HepG2 (cell line): Measurements from ENCODE around the gene MTNR1A. TPM values are rescaled to one million over a fixed set of nuclear protein-coding genes. Genes with fewer than 3 reads are reported as not detected.

Experiments
- ATF6 ChIP-seq: sonication (generic); formaldehyde crosslinking; conservative IDR thresholded peaks from 2 replicates; pipeline ENCODE4 v1.4.0; 2020; ENCODE audit warnings: missing genetic modification reagents
- DBP ChIP-seq: sonication (generic); formaldehyde crosslinking; IDR thresholded peaks from 2 replicates; pipeline ENCODE4 v1.4.0; 2020; ENCODE audit warnings: missing genetic modification reagents; ENCODE audit errors: not compliant biosample characterization
- HNRNPL ChIP-seq: fragments of 200-400 bp; formaldehyde crosslinking; IDR thresholded peaks from 2 replicates; pipeline ENCODE4 v1.6.1; 2017; ENCODE audit warnings: mild to moderate bottlenecking, low read depth, low read length
- JUN ChIP-seq: sonication (generic); formaldehyde crosslinking; IDR thresholded peaks from 2 replicates; pipeline ENCODE4 v1.4.0; 2020; ENCODE audit warnings: mild to moderate bottlenecking, missing genetic modification reagents
- KDM6A ChIP-seq: IDR thresholded peaks from 2 replicates; pipeline ENCODE4 v1.6.1; 2016; ENCODE audit warnings: low read depth
- KIAA2018 ChIP-seq: sonication (generic); formaldehyde crosslinking; IDR thresholded peaks from 2 replicates; pipeline ENCODE4 v1.5.0; 2020; ENCODE audit warnings: mild to moderate bottlenecking, missing genetic modification reagents, borderline replicate concordance
- NFKB2 ChIP-seq: sonication (generic); formaldehyde crosslinking; IDR thresholded peaks from 2 replicates; pipeline ENCODE4 v1.4.0; 2020; ENCODE audit warnings: missing genetic modification reagents, borderline replicate concordance
- NR3C1 ChIP-seq: sonication (generic); formaldehyde crosslinking; IDR thresholded peaks from 2 replicates; pipeline ENCODE4 v1.4.0; 2020; ENCODE audit warnings: missing genetic modification reagents
- RFXAP ChIP-seq: sonication (generic); formaldehyde crosslinking; IDR thresholded peaks from 2 replicates; pipeline ENCODE4 v1.4.0; 2020; ENCODE audit warnings: missing genetic modification reagents, borderline replicate concordance
- SMAD9 ChIP-seq: sonication (generic); formaldehyde crosslinking; IDR thresholded peaks from 2 replicates; pipeline ENCODE4 v1.5.1; 2020; ENCODE audit warnings: mild to moderate bottlenecking, missing genetic modification reagents
- ZBTB46 ChIP-seq: sonication (generic); formaldehyde crosslinking; IDR thresholded peaks from 2 replicates; pipeline ENCODE4 v1.4.0; 2020; ENCODE audit warnings: mild to moderate bottlenecking, missing genetic modification reagents, borderline replicate concordance
- ZKSCAN5 ChIP-seq: sonication (generic); formaldehyde crosslinking; IDR thresholded peaks from 2 replicates; pipeline ENCODE4 v1.5.1; 2020; ENCODE audit warnings: mild to moderate bottlenecking, missing genetic modification reagents
- ZNF33A ChIP-seq: sonication (generic); formaldehyde crosslinking; IDR thresholded peaks from 2 replicates; pipeline ENCODE4 v1.5.1; 2020; ENCODE audit warnings: missing genetic modification reagents, mild to moderate bottlenecking, moderate library complexity, borderline replicate concordance
- ZNF7 ChIP-seq: IDR thresholded peaks from 2 replicates; pipeline ENCODE4 v1.6.1; 2016; ENCODE audit warnings: missing biosample characterization, missing genetic modification reagents
- ZNF766 ChIP-seq: sonication (generic); formaldehyde crosslinking; IDR thresholded peaks from 2 replicates; pipeline ENCODE4 v1.5.0; 2020; ENCODE audit warnings: missing genetic modification reagents, borderline replicate concordance
- ZNF839 ChIP-seq: sonication (generic); formaldehyde crosslinking; IDR thresholded peaks from 2 replicates; pipeline ENCODE4 v1.4.0; 2020; ENCODE audit warnings: missing genetic modification reagents, mild to moderate bottlenecking, borderline replicate concordance
- ZSCAN12 ChIP-seq: sonication (generic); formaldehyde crosslinking; IDR thresholded peaks from 2 replicates; pipeline ENCODE4 v1.9.0; 2021; ENCODE audit warnings: mild to moderate bottlenecking, missing genetic modification reagents
- polyA plus RNA-seq, 8 experiments: library from polyadenylated mRNA; depleted of rRNA in 3 of 8; stranded (reverse) in 7 of 8; unstranded in 1 of 8; fragments of >200 nt; fragmentation: Illumina TruSeq in 4 of 8; extraction: Trizol in 4 of 8; gene quantifications; 2 replicates each; pipeline versions ENCODE4 v1.2.1 to v1.2.3, GENCODE V29; 2011 to 2016; ENCODE audit warnings: low read depth in 4 of 8, missing spikeins in 1 of 8, mixed read lengths in 1 of 8; ENCODE audit not compliant: insufficient read depth in 1 of 8
- total RNA-seq, 5 experiments: library from RNA; depleted of rRNA; stranded (reverse); fragments of >200 nt; fragmentation: Illumina TruSeq; extraction: Trizol; gene quantifications; 2 replicates each; pipeline ENCODE4 v1.2.3, GENCODE V29; 2016; ENCODE audit warnings: low read depth in 1 of 5

Gene MTNR1A
- total and polyA plus RNA-seq, 2 of the 13 experiments (the other 11 are each of a cell fraction or from before 2014, with no cell fraction given) = not detected

GRCh38 chr4:186534056-186534455, 21.3 kb downstream of the MTNR1A start (continued):
- no peak for TF ChIP-seq KIAA2018
- TF ChIP-seq JUN = no peak
- no peak for TF ChIP-seq HNRNPL
- TF ChIP-seq SMAD9 = no peak
- TF ChIP-seq ZKSCAN5 (CRISPR knock-in tag) = no peak
- TF ChIP-seq ATF6 (CRISPR knock-in tag) = no peak
- TF ChIP-seq NFKB2 (CRISPR knock-in tag) = no peak
- no peak for TF ChIP-seq ZSCAN12 (CRISPR knock-in tag)
- TF ChIP-seq DBP (CRISPR knock-in tag) = no peak
- TF ChIP-seq ZNF33A (CRISPR knock-in tag) = no peak
- TF ChIP-seq ZNF7 (CRISPR knock-in tag) = no peak
- TF ChIP-seq KDM6A (CRISPR knock-in tag) = no peak
- no peak for TF ChIP-seq RFXAP (CRISPR knock-in tag)
- no peak for TF ChIP-seq ZNF766 (CRISPR knock-in tag)
- TF ChIP-seq ZBTB46 (CRISPR knock-in tag) = no peak
- no peak for TF ChIP-seq NR3C1
- no peak for TF ChIP-seq ZNF839 (CRISPR knock-in tag)
